RKO (cell line): Measurements from ENCODE around the gene FAM199X.
A peak's percentile ranks its signal among the peaks of the same experiment; 100 is the strongest.
"Not testable (repeated sequence)": the region's sequence is repeated elsewhere in the genome, so short reads cannot be mapped to it uniquely, and the experiment has no call there.

ENCODE experiments used
- DNase-seq: peaks from one replicate; pipeline ENCODE4 v3.0.0-alpha.2; 2016; ENCODE audit warnings: low spot score

The FAM199X gene

GRCh38 chrX:104189837-104190236, 23.6 kb downstream of the FAM199X start:
- no peak for DNase-seq

- DNase-seq = no peak
Observed at GRCh38 chrX:104193485-104193884, 27.2 kb downstream of the FAM199X start.

- no peak for DNase-seq
Observed at GRCh38 chrX:104195013-104195412, 28.8 kb downstream of the FAM199X start.

- DNase-seq = peak; percentile 51
Observed at GRCh38 chrX:104195489-104196084, 29.3 kb downstream of the FAM199X start.

GRCh38 chrX:104205548-104205947, 39.3 kb downstream of the FAM199X start:
- no peak for DNase-seq

- DNase-seq = no peak
Observed at GRCh38 chrX:104211187-104211586, 44.9 kb downstream of the FAM199X start.

GRCh38 chrX:104230060-104230459, 63.8 kb downstream of the FAM199X start:
- DNase-seq = not testable (repeated sequence)
